ENCODE data around the gene NDNF.

DNA sequence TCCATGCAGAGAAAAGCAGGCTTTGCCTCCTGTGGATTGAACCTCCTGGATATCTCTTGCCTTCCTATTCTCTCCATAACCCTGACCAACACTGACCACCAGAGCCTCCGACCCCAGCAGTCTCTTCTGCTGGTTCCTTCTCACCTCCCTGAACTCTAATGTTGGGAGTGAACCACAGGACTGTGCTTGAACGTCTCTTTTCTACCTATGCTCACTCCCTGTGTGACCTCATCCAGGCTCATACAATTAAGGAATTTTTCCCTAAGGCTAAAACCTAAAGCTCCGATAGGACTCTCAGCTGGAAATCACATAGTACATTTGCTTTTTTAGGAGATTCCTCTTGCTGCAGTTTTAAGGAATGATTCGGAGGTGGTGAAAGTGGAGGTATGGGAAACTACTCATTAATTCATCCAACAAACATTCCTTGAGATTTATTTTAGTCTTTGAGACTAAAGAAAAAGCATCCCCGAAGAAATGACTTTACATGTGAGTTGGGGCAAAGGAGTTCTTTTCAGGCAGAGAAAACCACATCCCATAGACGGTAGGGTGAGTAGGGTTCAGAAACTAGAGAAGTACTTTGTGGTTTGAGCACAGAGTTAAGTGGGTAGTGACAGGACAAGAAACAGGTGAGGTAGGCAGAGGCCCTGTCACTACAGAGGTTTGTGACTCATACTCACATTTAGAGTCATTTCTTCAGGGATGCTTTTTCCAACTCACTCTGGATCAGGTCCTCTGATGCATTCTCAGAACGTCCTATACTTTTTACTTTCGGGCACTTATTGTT is 30.8 kb downstream of the NDNF start:
- TF ChIP-seq, protein P1, sequence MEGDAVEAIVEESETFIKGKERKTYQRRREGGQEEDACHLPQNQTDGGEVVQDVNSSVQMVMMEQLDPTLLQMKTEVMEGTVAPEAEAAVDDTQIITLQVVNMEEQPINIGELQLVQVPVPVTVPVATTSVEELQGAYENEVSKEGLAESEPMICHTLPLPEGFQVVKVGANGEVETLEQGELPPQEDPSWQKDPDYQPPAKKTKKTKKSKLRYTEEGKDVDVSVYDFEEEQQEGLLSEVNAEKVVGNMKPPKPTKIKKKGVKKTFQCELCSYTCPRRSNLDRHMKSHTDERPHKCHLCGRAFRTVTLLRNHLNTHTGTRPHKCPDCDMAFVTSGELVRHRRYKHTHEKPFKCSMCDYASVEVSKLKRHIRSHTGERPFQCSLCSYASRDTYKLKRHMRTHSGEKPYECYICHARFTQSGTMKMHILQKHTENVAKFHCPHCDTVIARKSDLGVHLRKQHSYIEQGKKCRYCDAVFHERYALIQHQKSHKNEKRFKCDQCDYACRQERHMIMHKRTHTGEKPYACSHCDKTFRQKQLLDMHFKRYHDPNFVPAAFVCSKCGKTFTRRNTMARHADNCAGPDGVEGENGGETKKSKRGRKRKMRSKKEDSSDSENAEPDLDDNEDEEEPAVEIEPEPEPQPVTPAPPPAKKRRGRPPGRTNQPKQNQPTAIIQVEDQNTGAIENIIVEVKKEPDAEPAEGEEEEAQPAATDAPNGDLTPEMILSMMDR (conservative IDR thresholded peaks at IDR 0.05; ENCODE audit: low read depth, low read length), result no peak
- TF ChIP-seq EZH2phosphoT487 (IDR thresholded peaks at IDR 0.05; ENCODE audit: borderline replicate concordance, low read length), result no peak
